ENCODE results near the gene CAPNS1.
A peak's percentile ranks its signal among the peaks of the same experiment; 100 is the strongest.

- TF ChIP-seq, protein P1, sequence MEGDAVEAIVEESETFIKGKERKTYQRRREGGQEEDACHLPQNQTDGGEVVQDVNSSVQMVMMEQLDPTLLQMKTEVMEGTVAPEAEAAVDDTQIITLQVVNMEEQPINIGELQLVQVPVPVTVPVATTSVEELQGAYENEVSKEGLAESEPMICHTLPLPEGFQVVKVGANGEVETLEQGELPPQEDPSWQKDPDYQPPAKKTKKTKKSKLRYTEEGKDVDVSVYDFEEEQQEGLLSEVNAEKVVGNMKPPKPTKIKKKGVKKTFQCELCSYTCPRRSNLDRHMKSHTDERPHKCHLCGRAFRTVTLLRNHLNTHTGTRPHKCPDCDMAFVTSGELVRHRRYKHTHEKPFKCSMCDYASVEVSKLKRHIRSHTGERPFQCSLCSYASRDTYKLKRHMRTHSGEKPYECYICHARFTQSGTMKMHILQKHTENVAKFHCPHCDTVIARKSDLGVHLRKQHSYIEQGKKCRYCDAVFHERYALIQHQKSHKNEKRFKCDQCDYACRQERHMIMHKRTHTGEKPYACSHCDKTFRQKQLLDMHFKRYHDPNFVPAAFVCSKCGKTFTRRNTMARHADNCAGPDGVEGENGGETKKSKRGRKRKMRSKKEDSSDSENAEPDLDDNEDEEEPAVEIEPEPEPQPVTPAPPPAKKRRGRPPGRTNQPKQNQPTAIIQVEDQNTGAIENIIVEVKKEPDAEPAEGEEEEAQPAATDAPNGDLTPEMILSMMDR (IDR thresholded peaks at IDR 0.05), result no peak
- TF ChIP-seq EP300 (IDR thresholded peaks at IDR 0.05) (no peak), POLR2AphosphoS5 (IDR thresholded peaks at IDR 0.05) (peak in 2 of 3 donors; percentile 72 to 78)
These were observed 24.2 kb upstream of the CAPNS1 start, which contains the start of gene TBCB for GRCh38 chr19:36115453-36116343.

Data from stomach (tissue), 4 donors.